Thymus (tissue), 11 donors: Measurements from ENCODE around the gene SAMD4B. TPM values are rescaled to one million over a fixed set of nuclear protein-coding genes. Genes with fewer than 3 reads are reported as not detected.

ENCODE experiments used
- DNase-seq, 9 donors: peaks; one replicate each; pipeline ENCODE4 v3.0.0-alpha.2; 2013; ENCODE audit warnings: low spot score in 9 of 9, low read depth in 6 of 9, missing footprints in 1 of 9
- H3K27ac ChIP-seq, 2 donors: one replicate each; pipeline ENCODE4 v1.5.1; 2013; ENCODE audit warnings: control low read depth in 1 of 2, low read depth in 1 of 2, low read length in 1 of 2, mild to moderate bottlenecking in 1 of 2, moderate library complexity in 1 of 2
- H3K27me3 ChIP-seq, 2 donors: one replicate each; pipeline ENCODE4 v1.5.1; 2013; ENCODE audit warnings: low read length in 1 of 2; ENCODE audit not compliant: control insufficient read depth in 2 of 2, insufficient read depth in 1 of 2
- H3K36me3 ChIP-seq, 2 donors: one replicate each; pipeline ENCODE4 v1.5.1; 2013; ENCODE audit warnings: low read length in 1 of 2, mild to moderate bottlenecking in 1 of 2, moderate library complexity in 1 of 2; ENCODE audit not compliant: control insufficient read depth in 2 of 2, insufficient read depth in 2 of 2
- H3K4me1 ChIP-seq, 2 donors: one replicate each; pipeline ENCODE4 v1.5.1; 2013; ENCODE audit warnings: low read length in 2 of 2; ENCODE audit not compliant: control insufficient read depth in 2 of 2, insufficient read depth in 2 of 2
- H3K4me3 ChIP-seq, 2 donors: one replicate each; pipeline ENCODE4 v1.5.1; 2013; ENCODE audit warnings: low read length in 2 of 2, control low read depth in 1 of 2, mild to moderate bottlenecking in 1 of 2
- H3K9me3 ChIP-seq, 2 donors: one replicate each; pipeline ENCODE4 v1.5.1; 2013; ENCODE audit warnings: low read length in 1 of 2, mild to moderate bottlenecking in 1 of 2; ENCODE audit not compliant: control insufficient read depth in 2 of 2, insufficient read depth in 1 of 2
- WGBS: extraction: QIAGEN DNeasy Blood & Tissue Kit; methylation state at CpG from one replicate; pipeline ENCODE4 v1.1.7; 2013; 5-methylcytosine and 5-hydroxymethylcytosine counted together
- polyA plus RNA-seq: library from polyadenylated mRNA; stranded (reverse); fragments of 200-250 nt; gene quantifications from one replicate; pipeline ENCODE4 v1.2.3, GENCODE V29; 2013
- total RNA-seq: library from RNA; stranded (reverse); fragments of 120-200 nt; gene quantifications from one replicate; pipeline ENCODE4 v1.2.4, GENCODE V29; 2013
- donor health status: healthy.

The SAMD4B gene
- total and polyA plus RNA-seq, 2 donors, result 11.7 to 64.9 TPM

DNA sequence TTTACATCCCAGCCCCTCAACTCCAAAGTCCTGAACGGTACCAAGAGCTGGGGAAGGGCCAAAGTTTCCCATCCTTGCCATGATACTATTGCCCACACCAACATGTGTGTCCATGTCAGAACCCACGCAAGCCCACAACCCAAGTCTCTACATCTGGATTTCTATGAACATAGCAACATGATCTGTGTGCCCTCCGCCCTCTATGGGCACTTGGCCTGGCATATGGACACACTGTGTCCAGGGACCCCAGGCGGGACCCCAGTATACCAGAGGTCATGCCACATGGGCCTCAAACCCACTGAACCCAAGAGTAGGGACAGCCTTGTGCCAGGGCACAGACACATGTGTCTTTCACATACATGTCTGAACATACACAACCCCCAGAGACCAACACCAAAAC lies 23.5 kb upstream of the SAMD4B start:
- Histone ChIP-seq H3K36me3 (peaks cover 5 to 27% of the 10 kb centered on the region in 2 donors), H3K4me3 (no peak overlapping the region), H3K9me3 (no peaks in the 10 kb centered on the region), H3K27ac (no peak overlapping the region), H3K27me3 (peaks cover 0 to 11% of the 10 kb centered on the region in 2 donors), H3K4me1 (peaks cover 9 to 13% of the 10 kb centered on the region in 2 donors)
- WGBS, result 98% methylated on average over 4 of the region's 4 CpGs
- DNase-seq, result no peak

DNA sequence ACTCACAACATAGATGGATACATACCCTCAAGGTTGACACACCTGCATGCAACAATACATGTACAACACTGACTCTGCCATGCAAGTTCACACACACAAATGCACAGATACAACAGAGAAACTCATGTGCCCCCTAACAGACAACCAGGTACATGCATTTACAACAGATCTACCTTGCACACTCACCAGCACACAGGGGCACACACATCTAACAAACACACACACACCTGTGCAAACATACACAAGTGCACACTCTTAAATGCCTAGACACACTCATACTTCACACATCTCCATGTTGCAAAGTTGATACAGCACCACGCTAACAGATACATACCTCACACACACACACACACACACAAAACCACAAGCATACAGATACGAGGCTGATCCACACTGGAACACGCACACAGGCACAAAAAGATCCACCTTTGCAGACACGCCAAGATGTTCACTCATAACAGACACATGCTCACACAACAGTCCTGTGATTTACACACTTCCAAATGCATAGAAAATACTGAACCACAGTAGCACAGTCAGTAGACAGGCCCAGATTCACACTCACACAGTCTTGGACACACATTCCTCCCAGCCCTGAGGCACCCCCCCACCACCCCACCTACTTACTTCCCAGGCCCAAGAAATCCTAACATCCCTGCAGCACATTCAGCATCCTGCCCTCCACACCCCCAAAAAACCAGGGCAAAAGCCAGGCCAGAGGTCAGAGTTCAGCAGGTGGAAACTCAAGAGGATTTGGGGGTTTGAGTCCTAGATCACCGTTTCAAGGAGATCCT lies 22.9 kb upstream of the SAMD4B start:
- no peak overlapping the region for H3K4me3 ChIP-seq
- peaks cover 3 to 21% of the 10 kb centered on the region in 2 donors for H3K36me3 ChIP-seq
- H3K9me3 ChIP-seq, result no peaks in the 10 kb centered on the region
- H3K27me3 ChIP-seq, result peaks cover 0 to 11% of the 10 kb centered on the region in 2 donors
- DNase-seq, result no peak
- peak overlapping the region in 1 of 2 donors; percentile 2 for H3K27ac ChIP-seq
- 90% methylated on average over 5 of the region's 5 CpGs for WGBS
- peaks cover 9 to 13% of the 10 kb centered on the region in 2 donors for H3K4me1 ChIP-seq

DNA sequence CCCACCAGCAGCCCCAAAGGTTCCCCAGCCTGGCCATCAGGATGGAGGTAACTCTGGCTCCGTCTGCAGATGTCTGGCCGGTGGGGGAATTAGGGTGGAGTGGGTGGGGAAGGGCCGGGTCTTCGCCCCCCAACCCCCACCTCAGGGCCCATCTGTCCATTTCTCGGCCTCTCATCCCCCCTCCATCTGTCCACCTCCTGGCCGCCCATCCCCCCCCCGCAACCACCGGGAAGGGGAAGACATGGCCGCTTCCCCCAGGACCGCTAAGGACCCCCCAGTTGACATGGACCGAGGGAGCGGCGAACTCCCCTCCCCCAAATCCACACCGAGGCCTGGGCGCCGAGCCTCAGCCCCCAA lies 22.4 kb upstream of the SAMD4B start:
- Histone ChIP-seq H3K36me3 (peaks cover 0 to 15% of the 10 kb centered on the region in 2 donors), H3K27ac (no peak overlapping the region), H3K9me3 (no peaks in the 10 kb centered on the region), H3K4me1 (peaks cover 9 to 13% of the 10 kb centered on the region in 2 donors), H3K4me3 (peak overlapping the region; percentile 47 to 70), H3K27me3 (peaks cover 0 to 11% of the 10 kb centered on the region in 2 donors)
- no peak for DNase-seq
- 62% methylated on average over 16 of the region's 16 CpGs for WGBS

DNA sequence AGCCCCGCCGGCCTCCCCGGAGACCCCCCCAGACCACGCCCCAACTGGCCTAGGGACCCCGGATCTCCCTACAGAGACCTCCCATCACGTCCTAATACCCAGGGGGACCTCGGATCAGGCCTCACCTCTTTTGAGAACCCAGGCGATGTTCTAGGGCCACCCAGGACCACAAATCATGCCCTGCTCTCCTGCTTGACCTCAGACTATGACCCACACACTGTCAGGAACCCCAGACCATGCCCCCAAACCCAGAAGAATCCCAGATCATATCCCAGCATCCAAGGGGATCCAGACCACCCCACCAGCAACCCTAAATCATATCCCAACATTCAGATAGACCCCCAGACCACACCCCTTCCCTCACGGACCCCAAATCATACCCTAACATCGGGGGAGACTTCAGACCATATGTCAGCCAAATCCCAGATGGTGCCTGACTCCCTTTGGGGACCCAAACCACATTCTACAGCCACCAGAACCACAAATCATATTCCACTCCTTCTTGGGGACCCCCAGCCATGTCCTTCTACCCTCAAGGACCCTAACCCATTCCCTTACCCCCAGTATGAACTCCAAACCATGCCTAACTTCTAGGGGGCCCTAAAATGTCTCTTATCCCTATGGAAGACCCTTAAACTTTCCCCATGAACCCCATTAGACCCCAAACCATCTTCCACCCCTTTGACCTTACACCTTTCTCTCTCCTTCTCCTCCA lies 20.9 kb upstream of the SAMD4B start:
- Histone ChIP-seq H3K4me1 (peaks cover 9 to 13% of the 10 kb centered on the region in 2 donors), H3K4me3 (peak overlapping the region in 1 of 2 donors; percentile 70), H3K27me3 (peaks cover 0 to 11% of the 10 kb centered on the region in 2 donors), H3K36me3 (peaks cover 3 to 17% of the 10 kb centered on the region in 2 donors), H3K27ac (no peak overlapping the region), H3K9me3 (no peaks in the 10 kb centered on the region)
- WGBS, result 14% methylated on average over 10 of the region's 10 CpGs
- DNase-seq, result no peak

DNA sequence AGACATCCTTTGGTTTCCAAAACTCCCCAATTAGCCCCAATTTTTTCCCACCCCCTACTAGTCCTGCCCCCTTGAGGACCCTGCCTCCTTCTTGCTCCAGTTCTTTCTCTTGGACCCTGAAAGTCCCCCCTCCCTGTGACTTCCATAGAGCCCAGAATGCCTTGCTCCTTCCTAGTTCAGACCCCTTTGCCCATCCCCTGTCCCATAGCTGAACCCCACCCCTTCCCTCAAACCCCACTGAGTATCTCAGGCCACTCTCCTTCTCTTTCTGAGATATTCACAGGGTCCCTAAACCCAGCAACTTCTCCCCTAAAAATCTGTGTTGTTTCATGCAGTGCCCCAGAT lies 20.4 kb upstream of the SAMD4B start:
- Histone ChIP-seq H3K27ac (no peak overlapping the region), H3K4me3 (no peak overlapping the region)

DNA sequence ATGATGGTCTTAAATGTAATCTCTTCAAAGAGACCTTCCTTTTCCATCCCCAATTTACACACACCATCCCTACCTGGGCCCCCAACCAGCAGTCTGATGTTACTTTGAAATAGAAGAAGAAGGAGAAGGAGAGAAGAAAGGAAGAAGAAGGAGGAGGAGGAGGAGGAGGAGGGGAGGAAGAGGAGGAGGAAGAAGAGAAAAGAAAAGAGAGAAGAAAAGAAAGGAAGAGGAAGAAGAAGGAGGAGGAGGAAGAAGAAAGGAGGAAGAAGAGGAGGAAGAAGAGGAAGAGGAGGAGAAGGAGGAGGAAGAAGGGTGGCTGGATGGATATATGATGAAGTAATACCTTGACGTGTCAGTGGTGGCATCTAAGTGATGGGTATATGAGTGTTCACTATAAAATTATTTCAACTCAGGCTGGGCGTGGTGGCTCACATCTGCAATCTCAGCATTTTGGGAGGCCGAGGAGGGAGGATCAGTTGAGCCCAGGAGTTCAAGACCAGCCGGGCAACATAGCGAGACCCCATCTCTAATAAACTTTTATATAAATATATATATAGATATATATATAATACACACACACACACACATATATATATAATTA lies 17.9 kb upstream of the SAMD4B start:
- Histone ChIP-seq H3K27me3 (peaks cover 0 to 11% of the 10 kb centered on the region in 2 donors), H3K9me3 (no peaks in the 10 kb centered on the region), H3K4me1 (peaks cover 13 to 18% of the 10 kb centered on the region in 2 donors), H3K4me3 (no peak overlapping the region), H3K27ac (no peak overlapping the region), H3K36me3 (peaks cover 28 to 35% of the 10 kb centered on the region in 2 donors)
- 97% methylated on average over 5 of the region's 5 CpGs for WGBS
- DNase-seq, result no peak

More for the DNA sequence above, 20.4 kb upstream of the SAMD4B start:
- Histone ChIP-seq H3K4me1 (peaks cover 9 to 13% of the 10 kb centered on the region in 2 donors), H3K36me3 (peaks cover 4 to 15% of the 10 kb centered on the region in 2 donors), H3K27me3 (peaks cover 0 to 11% of the 10 kb centered on the region in 2 donors), H3K9me3 (no peaks in the 10 kb centered on the region)
- no peak for DNase-seq

DNA sequence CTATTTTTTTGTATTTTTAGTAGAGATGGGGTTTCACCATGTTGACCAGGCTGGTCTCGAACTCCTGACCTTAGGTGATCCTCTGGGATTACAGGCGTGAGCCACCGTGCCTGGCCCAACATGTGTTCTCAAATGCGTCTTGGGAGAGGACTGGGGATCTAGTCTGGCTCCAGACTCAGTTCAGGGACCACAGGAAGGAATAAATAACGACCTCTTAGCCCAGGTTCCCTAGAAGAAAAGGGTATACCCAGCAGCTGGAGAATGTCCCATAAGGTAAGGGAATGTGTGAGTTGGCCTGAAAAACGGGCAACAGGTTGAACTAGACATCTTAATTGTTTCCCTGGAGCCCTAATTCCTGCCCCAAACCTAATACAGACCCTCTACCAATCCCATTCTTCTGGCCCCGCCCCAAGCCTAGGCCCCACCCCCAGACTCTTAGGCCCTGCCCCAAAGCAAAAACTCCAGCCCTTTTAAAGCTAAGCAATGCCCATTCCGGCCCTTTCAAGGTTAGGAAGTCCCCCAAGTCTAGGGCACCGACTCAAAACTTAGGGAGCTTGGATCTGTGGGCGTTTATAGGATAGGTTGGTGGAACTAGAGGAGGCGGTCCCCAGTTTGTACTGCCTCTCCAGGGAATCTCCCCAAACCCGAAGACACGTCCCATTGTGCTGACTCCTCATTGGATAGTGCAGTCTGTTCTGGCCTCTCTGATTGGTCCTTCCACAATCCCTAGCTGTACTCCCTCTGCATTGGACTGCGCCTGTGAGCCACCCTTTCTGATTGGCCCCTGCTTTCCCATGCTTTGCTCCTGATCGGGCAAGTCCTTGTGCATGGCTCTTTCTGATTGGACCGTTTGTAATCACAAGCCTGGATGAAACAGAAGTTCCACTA lies 16.2 kb upstream of the SAMD4B start:
- Histone ChIP-seq H3K36me3 (peaks cover 35 to 46% of the 10 kb centered on the region in 2 donors), H3K4me3 (no peak overlapping the region)
- 96% methylated on average over 16 of the region's 16 CpGs for WGBS

DNA sequence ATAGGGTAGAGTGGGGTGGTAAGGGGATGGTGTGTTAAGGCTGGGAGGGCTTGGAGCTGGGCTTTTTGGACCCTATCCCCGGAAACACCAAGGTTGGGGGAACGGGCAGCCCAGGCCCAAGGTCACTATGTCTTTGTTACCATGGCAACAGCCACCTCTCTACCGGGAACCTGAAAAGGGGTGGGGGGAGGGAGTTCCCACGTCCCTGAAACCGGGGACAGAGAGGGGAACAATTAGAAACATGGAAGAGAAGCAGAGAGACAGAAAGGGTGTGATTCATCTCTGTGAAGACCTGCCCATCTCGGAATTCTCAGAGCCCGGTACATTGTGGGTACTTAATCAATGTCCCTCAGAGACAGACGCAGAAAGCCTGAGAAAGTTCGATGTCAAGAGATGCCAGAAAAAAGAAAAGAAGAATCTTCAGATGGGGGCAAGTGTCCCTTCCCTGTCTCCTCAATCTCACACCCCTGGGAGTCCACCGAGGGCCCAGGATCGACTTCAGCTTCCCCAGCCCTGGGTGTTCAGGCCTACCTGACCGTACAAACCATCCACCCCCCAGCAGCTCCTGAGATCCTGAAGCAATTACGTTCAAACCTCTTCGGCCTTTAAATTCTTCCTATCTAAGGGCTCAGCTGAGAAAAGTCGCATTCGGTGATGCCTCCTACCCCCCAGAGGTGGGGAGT lies 14.7 kb upstream of the SAMD4B start:
- H3K27me3 ChIP-seq, result no peaks in the 10 kb centered on the region
- no peaks in the 10 kb centered on the region for H3K9me3 ChIP-seq
- 92% methylated on average over 16 of the region's 16 CpGs for WGBS
- H3K4me1 ChIP-seq, result peaks cover 4 to 5% of the 10 kb centered on the region in 2 donors
- DNase-seq, result no peak
- H3K27ac ChIP-seq, result no peak overlapping the region
- peaks cover 43 to 58% of the 10 kb centered on the region in 2 donors for H3K36me3 ChIP-seq
- no peak overlapping the region for H3K4me3 ChIP-seq

More for the DNA sequence above, 16.2 kb upstream of the SAMD4B start:
- no peaks in the 10 kb centered on the region for H3K9me3 ChIP-seq
- H3K4me1 ChIP-seq, result peaks cover 4 to 8% of the 10 kb centered on the region in 2 donors
- peaks cover 0 to 4% of the 10 kb centered on the region in 2 donors for H3K27me3 ChIP-seq
- no peak for DNase-seq
- H3K27ac ChIP-seq, result no peak overlapping the region
